Trophoblast cell (in vitro differentiated cells and primary cell): ENCODE results near the gene ADRA2B.
A peak's percentile ranks its signal among the peaks of the same experiment; 100 is the strongest.

ENCODE experiments used
- DNase-seq, 2 donors: peaks; one replicate each; pipeline ENCODE4 v3.0.0-alpha.2; 2016
- H2AFZ ChIP-seq: 2 replicates; pipeline ENCODE4 v1.6.1; 2013; ENCODE audit warnings: low read length, moderate library complexity, mild to moderate bottlenecking; ENCODE audit not compliant: insufficient read depth, poor library complexity
- H2AK5ac ChIP-seq: 2 replicates; pipeline ENCODE4 v1.6.1; 2013; ENCODE audit warnings: mild to moderate bottlenecking, low read length
- H2BK120ac ChIP-seq: 2 replicates; pipeline ENCODE4 v1.6.1; 2013; ENCODE audit warnings: low read length, mild to moderate bottlenecking, moderate library complexity; ENCODE audit not compliant: insufficient read depth, poor library complexity
- H2BK12ac ChIP-seq: 2 replicates; pipeline ENCODE4 v1.6.1; 2013; ENCODE audit warnings: mild to moderate bottlenecking, low read length, moderate library complexity
- H2BK5ac ChIP-seq: 2 replicates; pipeline ENCODE4 v1.6.1; 2013; ENCODE audit warnings: low read length, low read depth, moderate library complexity, mild to moderate bottlenecking; ENCODE audit not compliant: poor library complexity
- H3K14ac ChIP-seq: 2 replicates; pipeline ENCODE4 v1.6.1; 2013; ENCODE audit warnings: mild to moderate bottlenecking, low read length
- H3K18ac ChIP-seq: 2 replicates; pipeline ENCODE4 v1.6.1; 2013; ENCODE audit warnings: mild to moderate bottlenecking, low read length
- H3K23ac ChIP-seq: 2 replicates; pipeline ENCODE4 v1.6.1; 2013; ENCODE audit warnings: low read length
- H3K27ac ChIP-seq: 2 replicates; pipeline ENCODE4 v1.5.1; 2013; ENCODE audit warnings: low read depth, mild to moderate bottlenecking, inconsistent platforms, low read length, moderate library complexity
- H3K27me3 ChIP-seq: 2 replicates; pipeline ENCODE4 v1.6.1; 2013; ENCODE audit warnings: inconsistent platforms, mild to moderate bottlenecking, low read length, moderate library complexity; ENCODE audit not compliant: insufficient read depth
- H3K36me3 ChIP-seq, 2 experiments: 1 replicate in 1 of 2; 2 replicates in 1 of 2; pipeline ENCODE4 v1.6.1; 2013; ENCODE audit warnings: low read length in 2 of 2, mild to moderate bottlenecking in 2 of 2, moderate library complexity in 1 of 2; ENCODE audit not compliant: insufficient read depth in 2 of 2, control insufficient read depth in 1 of 2
- H3K4ac ChIP-seq: 2 replicates; pipeline ENCODE4 v1.6.1; 2013; ENCODE audit warnings: low read depth, mild to moderate bottlenecking, low read length, moderate library complexity
- H3K4me1 ChIP-seq, 2 experiments: 1 replicate in 1 of 2; 2 replicates in 1 of 2; pipeline ENCODE4 v1.6.1; 2013; ENCODE audit warnings: low read length in 2 of 2, mild to moderate bottlenecking in 2 of 2, moderate library complexity in 1 of 2; ENCODE audit not compliant: insufficient read depth in 2 of 2, control insufficient read depth in 1 of 2
- H3K4me2 ChIP-seq: 2 replicates; pipeline ENCODE4 v1.6.1; 2013; ENCODE audit warnings: inconsistent platforms, mild to moderate bottlenecking, low read length, moderate library complexity
- H3K4me3 ChIP-seq: 2 replicates; pipeline ENCODE4 v1.5.1; 2013; ENCODE audit warnings: mild to moderate bottlenecking, low read depth, low read length, inconsistent platforms
- H3K79me1 ChIP-seq: one replicate; pipeline ENCODE4 v1.6.1; 2013; ENCODE audit warnings: low read length
- H3K79me2 ChIP-seq: 2 replicates; pipeline ENCODE4 v1.6.1; 2013; ENCODE audit warnings: low read length, mild to moderate bottlenecking; ENCODE audit not compliant: control insufficient read depth, insufficient read depth, poor library complexity
- H3K9ac ChIP-seq: 2 replicates; pipeline ENCODE4 v1.6.1; 2013; ENCODE audit warnings: mild to moderate bottlenecking, low read length
- H3K9me3 ChIP-seq: 2 replicates; pipeline ENCODE4 v1.6.1; 2013; ENCODE audit warnings: low read depth, mild to moderate bottlenecking, control low read depth, inconsistent platforms, low read length; ENCODE audit not compliant: insufficient read depth
- H4K12ac ChIP-seq: 2 replicates; pipeline ENCODE4 v1.6.1; 2013; ENCODE audit warnings: low read depth, mild to moderate bottlenecking, low read length, moderate library complexity
- H4K8ac ChIP-seq: 2 replicates; pipeline ENCODE4 v1.6.1; 2013; ENCODE audit warnings: low read depth, mild to moderate bottlenecking, low read length, moderate library complexity
- H4K91ac ChIP-seq: one replicate; pipeline ENCODE4 v1.6.1; 2013; ENCODE audit warnings: low read depth, mild to moderate bottlenecking, low read length, moderate library complexity
- WGBS: extraction: QIAGEN DNeasy Blood & Tissue Kit; methylation state at CpG from one replicate; pipeline ENCODE4 v1.1.7; 2013; ENCODE audit warnings: missing lambda C conversion rate; ENCODE audit not compliant: insufficient read length, insufficient coverage; ENCODE audit errors: extremely low coverage; 5-methylcytosine and 5-hydroxymethylcytosine counted together

Gene ADRA2B

DNA sequence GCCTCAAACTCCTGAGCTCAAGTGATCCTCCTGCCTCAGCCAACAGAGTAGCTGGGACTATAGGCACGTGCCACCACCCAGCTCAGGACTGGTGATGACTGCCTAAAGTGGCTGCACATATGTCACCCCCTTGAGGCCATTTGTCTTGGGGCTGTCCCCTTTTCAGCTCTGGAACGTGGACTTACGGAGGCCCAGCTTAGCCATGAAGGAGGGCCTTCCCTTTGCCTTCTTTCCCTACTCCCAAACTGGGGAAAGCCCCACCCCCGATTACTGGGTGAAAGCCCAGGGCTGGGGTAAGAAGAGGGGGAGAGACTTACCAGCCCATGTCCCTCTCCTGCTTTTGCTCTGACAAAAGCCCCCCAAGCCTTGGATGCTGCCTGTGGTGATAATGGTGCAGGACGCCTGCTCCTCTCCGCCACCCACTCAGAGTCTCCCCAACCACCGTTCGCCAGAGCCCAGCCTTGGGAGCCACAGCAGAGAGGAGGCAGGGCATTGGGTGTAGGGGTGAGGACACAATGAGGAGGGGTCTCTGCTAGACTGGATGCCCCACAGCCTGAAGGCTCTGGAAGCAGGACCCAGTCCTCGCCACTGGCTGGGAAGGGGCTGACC, 31.3 kb upstream of the ADRA2B start:
- H3K79me1 ChIP-seq: peaks cover 24% of the 10 kb centered on the region
- peak overlapping the region; percentile 47 for H2BK5ac ChIP-seq
- H3K4ac ChIP-seq: peak overlapping the region; percentile 26
- H3K4me2 ChIP-seq: no peak overlapping the region
- no peak overlapping the region for H3K4me3 ChIP-seq
- H3K9me3 ChIP-seq: peaks cover 2% of the 10 kb centered on the region
- no peaks in the 10 kb centered on the region for H3K27me3 ChIP-seq
- peaks cover 50 to 52% of the 10 kb centered on the region in 2 experiments for H3K4me1 ChIP-seq
- H3K36me3 ChIP-seq: peaks cover 0 to 2% of the 10 kb centered on the region in 2 experiments
- no peak overlapping the region for H3K9ac ChIP-seq
- peak overlapping the region; percentile 38 for H2AFZ ChIP-seq
- peak overlapping the region; percentile 85 for H2BK12ac ChIP-seq
- no peak for DNase-seq
- H3K18ac ChIP-seq: peak overlapping the region; percentile 51
- H2AK5ac ChIP-seq: peak overlapping the region; percentile 55
- peak overlapping the region; percentile 83 for H2BK120ac ChIP-seq
- peak overlapping the region; percentile 9 for H4K12ac ChIP-seq
- H3K14ac ChIP-seq: peak overlapping the region; percentile 88
- no peak overlapping the region for H3K23ac ChIP-seq
- peak overlapping the region; percentile 72 for H4K8ac ChIP-seq
- peaks cover 10% of the 10 kb centered on the region for H3K79me2 ChIP-seq
- no CpG with 5 or more reads among the region's 9 CpGs for WGBS
- H3K27ac ChIP-seq: peak overlapping the region; percentile 19
- peak overlapping the region; percentile 86 for H4K91ac ChIP-seq

DNA sequence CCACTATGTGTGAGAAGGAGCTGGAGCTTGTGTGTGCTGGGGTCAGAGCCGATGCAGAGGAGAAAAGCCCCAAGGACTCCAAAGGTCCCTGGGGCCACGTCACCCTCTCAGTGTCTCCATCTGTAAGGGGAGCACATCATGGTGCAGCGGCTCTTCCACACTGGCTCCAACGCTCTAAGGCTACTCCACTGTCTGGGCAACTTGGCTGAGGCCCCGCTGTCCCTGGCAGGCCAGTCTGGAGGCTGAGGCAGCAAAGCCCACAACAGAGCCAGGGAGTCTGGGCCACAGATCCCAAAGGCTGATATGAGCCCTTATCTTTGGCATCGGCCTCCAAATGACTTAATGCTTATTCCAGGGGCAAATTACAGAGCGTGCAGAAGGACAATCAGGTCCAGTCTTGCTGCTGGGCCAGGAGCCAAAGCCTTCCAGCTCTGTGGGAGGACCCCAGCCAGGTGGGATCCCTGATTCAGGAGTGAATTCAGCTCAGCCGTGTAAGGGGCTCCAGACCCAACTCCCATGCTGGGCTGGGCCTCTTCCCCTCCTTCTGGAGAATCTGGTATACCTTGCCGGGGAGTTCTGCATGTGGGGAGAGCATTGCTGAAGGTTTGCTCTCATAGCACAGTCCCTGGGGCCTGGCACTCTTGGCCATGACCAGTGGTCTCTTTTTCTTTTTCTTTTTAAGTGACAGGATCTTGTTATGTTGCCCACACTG, 30.7 kb upstream of the ADRA2B start:
- Histone ChIP-seq H3K79me2 (peaks cover 10% of the 10 kb centered on the region), H4K91ac (peak overlapping the region; percentile 86), H3K27ac (peak overlapping the region; percentile 62), H3K23ac (no peak overlapping the region), H3K4me2 (peak overlapping the region; percentile 20), H2AFZ (no peak overlapping the region), H2BK5ac (peak overlapping the region; percentile 65), H3K4ac (no peak overlapping the region), H2BK12ac (peak overlapping the region; percentile 85), H3K4me1 (peaks cover 50 to 52% of the 10 kb centered on the region in 2 experiments), H4K12ac (no peak overlapping the region), H3K27me3 (no peaks in the 10 kb centered on the region), H3K9ac (no peak overlapping the region), H3K18ac (no peak overlapping the region), H3K79me1 (peaks cover 24% of the 10 kb centered on the region), H3K9me3 (peaks cover 2% of the 10 kb centered on the region), H3K4me3 (no peak overlapping the region), H2BK120ac (peak overlapping the region; percentile 83), H3K14ac (no peak overlapping the region), H4K8ac (no peak overlapping the region), H3K36me3 (peaks cover 0 to 2% of the 10 kb centered on the region in 2 experiments), H2AK5ac (no peak overlapping the region)
- WGBS: no CpG with 5 or more reads among the region's 9 CpGs
- DNase-seq: peak in 1 of 2 donors; percentile 34

DNA sequence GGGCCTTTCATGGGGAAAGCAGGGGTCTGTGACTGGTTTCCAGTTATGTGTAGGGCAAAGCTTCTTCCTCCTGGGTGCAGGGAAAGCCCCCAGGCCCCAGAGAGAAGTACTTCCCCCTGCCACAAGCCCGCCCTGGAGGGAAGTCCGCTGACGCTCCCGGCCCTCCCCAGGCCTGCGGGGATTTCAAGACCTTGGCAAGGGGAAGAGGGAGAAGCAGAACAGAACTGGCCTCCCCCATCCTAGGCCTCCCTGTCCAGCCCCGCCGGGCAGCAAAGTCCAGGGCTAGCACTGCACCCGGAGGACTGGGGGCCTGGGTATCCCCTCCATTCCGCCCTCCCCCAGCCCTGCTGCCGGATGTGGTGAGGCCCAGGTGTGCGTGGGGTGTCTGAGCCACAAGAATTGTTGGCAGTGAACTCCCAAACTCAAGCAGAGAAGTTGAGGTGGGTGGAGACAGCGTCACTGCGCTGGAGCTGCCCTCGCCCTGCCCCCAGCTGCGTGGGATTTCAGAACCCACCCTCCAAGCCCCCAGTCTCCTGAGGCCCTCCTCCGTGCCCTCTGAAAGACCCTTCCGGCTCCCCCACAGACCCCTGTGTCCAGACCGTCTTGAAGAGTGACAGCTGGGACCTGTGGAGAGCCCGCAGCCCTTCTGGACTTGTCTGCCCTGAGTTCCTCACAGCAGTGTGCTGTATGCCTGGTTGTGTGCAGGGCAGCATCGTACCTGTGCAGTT, 29.9 kb upstream of the ADRA2B start:
- H3K79me2 ChIP-seq: peaks cover 10% of the 10 kb centered on the region
- H2AK5ac ChIP-seq: peak overlapping the region; percentile 50
- H3K79me1 ChIP-seq: peaks cover 24% of the 10 kb centered on the region
- peak overlapping the region; percentile 41 for H3K4ac ChIP-seq
- H3K27ac ChIP-seq: peak overlapping the region; percentile 62
- no CpG with 5 or more reads among the region's 20 CpGs for WGBS
- no peak overlapping the region for H4K12ac ChIP-seq
- no peaks in the 10 kb centered on the region for H3K27me3 ChIP-seq
- H3K9ac ChIP-seq: no peak overlapping the region
- H3K9me3 ChIP-seq: no peaks in the 10 kb centered on the region
- H2BK12ac ChIP-seq: peak overlapping the region; percentile 60
- peaks cover 50 to 52% of the 10 kb centered on the region in 2 experiments for H3K4me1 ChIP-seq
- peak overlapping the region; percentile 0 for H2AFZ ChIP-seq
- peak overlapping the region; percentile 85 for H4K91ac ChIP-seq
- H4K8ac ChIP-seq: peak overlapping the region; percentile 75
- H3K18ac ChIP-seq: peak overlapping the region; percentile 63
- H3K14ac ChIP-seq: peak overlapping the region; percentile 75
- peaks cover 0 to 2% of the 10 kb centered on the region in 2 experiments for H3K36me3 ChIP-seq
- H3K4me2 ChIP-seq: peak overlapping the region; percentile 20
- no peak overlapping the region for H3K4me3 ChIP-seq
- DNase-seq: peak; percentile 37 to 44
- peak overlapping the region; percentile 65 for H2BK5ac ChIP-seq
- H3K23ac ChIP-seq: no peak overlapping the region
- H2BK120ac ChIP-seq: peak overlapping the region; percentile 43

DNA sequence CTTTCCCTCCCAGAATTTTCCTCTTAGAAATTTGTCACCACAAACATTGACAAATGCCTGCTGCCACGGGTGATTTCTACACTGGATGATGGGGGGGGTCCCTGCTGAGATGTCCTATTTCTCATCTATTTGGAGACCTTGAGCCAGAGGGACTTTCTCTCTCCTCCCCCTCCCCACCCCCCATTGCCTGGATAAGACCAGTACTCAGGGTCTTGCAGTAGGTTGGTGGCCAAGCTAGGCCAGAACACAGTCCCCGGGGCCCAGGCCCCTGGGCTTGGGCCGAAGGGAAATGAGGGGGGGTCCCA, 29.4 kb upstream of the ADRA2B start:
- Histone ChIP-seq H3K27ac (no peak overlapping the region), H3K9me3 (no peaks in the 10 kb centered on the region), H4K12ac (no peak overlapping the region), H3K4me2 (peak overlapping the region; percentile 79), H3K79me2 (peaks cover 10% of the 10 kb centered on the region), H2BK5ac (peak overlapping the region; percentile 65), H3K14ac (peak overlapping the region; percentile 20), H3K4ac (no peak overlapping the region), H3K18ac (no peak overlapping the region), H3K79me1 (peaks cover 24% of the 10 kb centered on the region), H3K9ac (no peak overlapping the region), H2BK12ac (peak overlapping the region; percentile 52), H3K4me3 (no peak overlapping the region), H4K8ac (peak overlapping the region; percentile 75), H3K27me3 (no peaks in the 10 kb centered on the region), H2AK5ac (no peak overlapping the region), H2AFZ (no peak overlapping the region), H3K36me3 (peaks cover 0 to 2% of the 10 kb centered on the region in 2 experiments), H2BK120ac (peak overlapping the region; percentile 43), H3K23ac (no peak overlapping the region), H4K91ac (peak overlapping the region; percentile 85), H3K4me1 (peaks cover 50 to 52% of the 10 kb centered on the region in 2 experiments)
- DNase-seq: no peak
- no CpG with 5 or more reads among the region's 3 CpGs for WGBS
